Lower leg skin (tissue), 3 donors: ENCODE data around the gene ZBTB7C.

Source experiments
- CTCF ChIP-seq, 3 donors: fragments of 450-650 bp; IDR thresholded peaks; one replicate each; pipeline ENCODE4 v1.5.1; 2016; ENCODE audit warnings: antibody characterized with exemption in 3 of 3, mild to moderate bottlenecking in 3 of 3, moderate library complexity in 2 of 3
- POLR2A ChIP-seq, 2 donors: fragments of 450-650 bp; IDR thresholded peaks; one replicate each; pipeline ENCODE4 v1.6.1; 2016 to 2017; ENCODE audit warnings: antibody characterized with exemption in 2 of 2, mild to moderate bottlenecking in 1 of 2, moderate library complexity in 1 of 2

GRCh38 chr18:48219810-48220499, 189.2 kb downstream of the ZBTB7C start:
- TF ChIP-seq CTCF (IDR thresholded peaks at IDR 0.05), result no peak
- no peak for TF ChIP-seq POLR2A (IDR thresholded peaks at IDR 0.05)
